Esophagus squamous epithelium (tissue), 5 donors: Measurements from ENCODE around the gene RARG. TPM values are rescaled to one million over a fixed set of nuclear protein-coding genes. Genes with fewer than 3 reads are reported as not detected.

Experiments
- DNase-seq: peaks from one replicate; lab custom pipeline; 2025; lab: John Stamatoyannopoulos, UW
- H3K27ac ChIP-seq, 4 donors: fragments of 200-600 bp; sonication (generic); one replicate each; pipeline ENCODE4 v1.5.1; 2016 to 2019; ENCODE audit warnings: mild to moderate bottlenecking in 1 of 4
- H3K27me3 ChIP-seq, 4 donors: fragments of 200-600 bp; sonication (generic); 1 replicate in 3 of 4; 2 replicates in 1 of 4; pipeline versions ENCODE4 v1.5.1 to v1.6.0; 2017 to 2021; ENCODE audit warnings: antibody characterized with exemption in 1 of 4
- H3K36me3 ChIP-seq, 3 donors: fragments of 200-600 bp; sonication (generic); one replicate each; pipeline ENCODE4 v1.5.1; 2016 to 2019
- H3K4me1 ChIP-seq, 3 donors: fragments of 200-600 bp; sonication (generic); one replicate each; pipeline ENCODE4 v1.5.1; 2017 to 2019
- H3K4me3 ChIP-seq, 4 donors: fragments of 200-600 bp; sonication (generic); 1 replicate in 3 of 4; 2 replicates in 1 of 4; pipeline ENCODE4 v1.5.1; 2016 to 2019; ENCODE audit warnings: mild to moderate bottlenecking in 2 of 4, moderate library complexity in 1 of 4
- H3K9me3 ChIP-seq, 3 donors: fragments of 200-600 bp; sonication (generic); one replicate each; pipeline ENCODE4 v1.5.1; 2016 to 2019
- POLR2A ChIP-seq, 4 donors: fragments of 450-650 bp; IDR thresholded peaks; one replicate each; pipeline ENCODE4 v1.6.1; 2017; ENCODE audit warnings: antibody characterized with exemption in 4 of 4, mild to moderate bottlenecking in 4 of 4, moderate library complexity in 3 of 4
- WGBS, 2 donors: methylation state at CpG; one replicate each; pipeline ENCODE4 v1.1.5; 2018; 5-methylcytosine and 5-hydroxymethylcytosine counted together
- intact Hi-C: fragments of 100-400 bp; cut with DNase I; formaldehyde crosslinking; loops from one replicate; pipeline ENCODE4 v1.15.0; 2022
- total RNA-seq, 4 donors: library from RNA; depleted of rRNA; stranded (reverse); fragments of >200 nt; gene quantifications; one replicate each; pipeline ENCODE4 v1.1.0, GENCODE V29; 2016
- TF ChIP-seq, protein P1 (sequence below), 6 experiments: fragments of 450-650 bp in 4 of 6; fragments of 200-600 bp in 2 of 6; sonication (generic) in 2 of 6; IDR thresholded peaks; one replicate each; pipeline ENCODE4 v1.5.1; 2016 to 2019; ENCODE audit warnings: antibody characterized with exemption in 6 of 6, mild to moderate bottlenecking in 4 of 6, moderate library complexity in 4 of 6
- donor health status: DM: yes; HTN: yes; CAD: no.

Gene RARG
- total RNA-seq, 4 donors from 2014 or later: 98.0 to 171 (median 125) TPM

DNA sequence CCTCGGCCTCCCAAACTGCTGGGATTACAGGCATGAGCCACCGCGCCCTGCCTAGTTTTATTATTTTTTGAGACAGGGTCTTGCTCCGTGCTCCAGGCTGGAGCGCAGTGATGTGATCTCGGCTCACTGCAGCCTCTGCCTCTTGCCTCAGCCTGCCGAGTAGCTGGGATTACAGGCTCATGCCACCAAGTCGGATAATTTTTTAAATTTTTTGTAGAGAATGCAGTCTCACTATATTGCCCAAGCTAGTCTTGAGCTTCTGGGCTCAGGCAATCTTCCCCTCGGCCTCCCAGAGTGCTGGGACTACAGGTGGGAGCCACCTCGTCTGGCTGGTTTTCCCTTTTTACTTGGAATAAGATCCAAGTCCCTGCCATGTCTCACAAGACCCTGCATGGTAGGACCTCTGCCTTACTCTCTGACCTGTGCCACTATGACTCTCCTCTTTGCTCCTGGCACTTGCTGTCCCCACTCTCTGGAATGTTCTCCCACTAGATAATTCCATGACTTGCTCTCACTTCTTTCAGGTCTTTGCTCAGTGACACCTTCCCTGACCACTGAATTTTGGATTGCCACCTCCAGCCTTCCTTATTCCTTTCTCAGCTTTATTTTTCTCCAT is 7.7 kb upstream of the RARG start:
- peaks cover 0 to 18% (median 0%) of the 10 kb centered on the region in 4 donors for H3K27me3 ChIP-seq
- peaks cover 10 to 23% (median 14%) of the 10 kb centered on the region in 3 donors for H3K4me1 ChIP-seq
- H3K27ac ChIP-seq: no peak overlapping the region
- H3K36me3 ChIP-seq: no peaks in the 10 kb centered on the region
- 92 to 94% methylated on average over 10 of the region's 10 CpGs for WGBS, 2 donors
- DNase-seq: no peak
- intact Hi-C loops: no loop called here
- TF ChIP-seq, protein P1, sequence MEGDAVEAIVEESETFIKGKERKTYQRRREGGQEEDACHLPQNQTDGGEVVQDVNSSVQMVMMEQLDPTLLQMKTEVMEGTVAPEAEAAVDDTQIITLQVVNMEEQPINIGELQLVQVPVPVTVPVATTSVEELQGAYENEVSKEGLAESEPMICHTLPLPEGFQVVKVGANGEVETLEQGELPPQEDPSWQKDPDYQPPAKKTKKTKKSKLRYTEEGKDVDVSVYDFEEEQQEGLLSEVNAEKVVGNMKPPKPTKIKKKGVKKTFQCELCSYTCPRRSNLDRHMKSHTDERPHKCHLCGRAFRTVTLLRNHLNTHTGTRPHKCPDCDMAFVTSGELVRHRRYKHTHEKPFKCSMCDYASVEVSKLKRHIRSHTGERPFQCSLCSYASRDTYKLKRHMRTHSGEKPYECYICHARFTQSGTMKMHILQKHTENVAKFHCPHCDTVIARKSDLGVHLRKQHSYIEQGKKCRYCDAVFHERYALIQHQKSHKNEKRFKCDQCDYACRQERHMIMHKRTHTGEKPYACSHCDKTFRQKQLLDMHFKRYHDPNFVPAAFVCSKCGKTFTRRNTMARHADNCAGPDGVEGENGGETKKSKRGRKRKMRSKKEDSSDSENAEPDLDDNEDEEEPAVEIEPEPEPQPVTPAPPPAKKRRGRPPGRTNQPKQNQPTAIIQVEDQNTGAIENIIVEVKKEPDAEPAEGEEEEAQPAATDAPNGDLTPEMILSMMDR (IDR thresholded peaks at IDR 0.05): no peak
- no peak for TF ChIP-seq POLR2A (IDR thresholded peaks at IDR 0.05)
- H3K4me3 ChIP-seq: no peak overlapping the region
- H3K9me3 ChIP-seq: no peaks in the 10 kb centered on the region

DNA sequence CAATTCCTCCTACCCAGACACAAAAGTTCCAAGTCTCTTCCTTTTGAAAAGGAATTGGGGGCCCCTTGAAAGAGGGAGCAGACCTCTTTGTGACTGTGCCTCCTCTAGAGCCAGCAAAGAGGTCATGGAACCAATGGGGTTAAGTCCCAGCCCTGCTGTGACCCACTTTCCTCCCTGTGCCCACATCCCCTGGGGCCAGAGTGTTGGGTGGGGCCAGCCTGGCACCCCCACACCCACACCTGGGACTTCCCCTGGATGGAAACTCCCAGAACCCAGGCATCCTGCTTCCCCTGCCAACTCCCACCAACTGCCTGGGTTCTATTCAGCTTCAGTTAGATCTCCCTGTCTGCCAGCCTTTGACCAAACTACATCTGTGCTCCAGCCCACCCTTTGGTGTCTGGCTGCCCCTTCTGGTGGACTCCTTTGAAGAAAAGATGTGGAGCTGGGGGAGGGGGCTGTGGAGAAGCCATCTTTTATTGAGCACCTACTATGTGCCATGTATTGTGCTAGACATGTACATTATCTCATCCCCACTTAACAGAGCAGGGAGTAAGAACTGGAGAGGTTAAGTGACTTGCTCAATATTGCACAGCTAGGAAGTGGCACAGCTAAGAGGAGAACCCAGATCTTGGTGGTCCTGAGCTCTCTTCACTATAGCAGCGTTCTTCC is 4.6 kb upstream of the RARG start:
- 73 to 80% methylated on average over 1 of the region's 1 CpG for WGBS, 2 donors
- H3K27ac ChIP-seq: peak overlapping the region in 3 of 4 donors; percentile 23 to 100 (median 98)
- intact Hi-C loops: no loop called here
- no peaks in the 10 kb centered on the region for H3K36me3 ChIP-seq
- TF ChIP-seq, protein P1 (IDR thresholded peaks at IDR 0.05): no peak
- no peak for TF ChIP-seq POLR2A (IDR thresholded peaks at IDR 0.05)
- peaks cover 34 to 54% (median 38%) of the 10 kb centered on the region in 3 donors for H3K4me1 ChIP-seq
- H3K4me3 ChIP-seq: no peak overlapping the region
- H3K9me3 ChIP-seq: no peaks in the 10 kb centered on the region
- H3K27me3 ChIP-seq: no peaks in the 10 kb centered on the region
- DNase-seq: no peak

DNA sequence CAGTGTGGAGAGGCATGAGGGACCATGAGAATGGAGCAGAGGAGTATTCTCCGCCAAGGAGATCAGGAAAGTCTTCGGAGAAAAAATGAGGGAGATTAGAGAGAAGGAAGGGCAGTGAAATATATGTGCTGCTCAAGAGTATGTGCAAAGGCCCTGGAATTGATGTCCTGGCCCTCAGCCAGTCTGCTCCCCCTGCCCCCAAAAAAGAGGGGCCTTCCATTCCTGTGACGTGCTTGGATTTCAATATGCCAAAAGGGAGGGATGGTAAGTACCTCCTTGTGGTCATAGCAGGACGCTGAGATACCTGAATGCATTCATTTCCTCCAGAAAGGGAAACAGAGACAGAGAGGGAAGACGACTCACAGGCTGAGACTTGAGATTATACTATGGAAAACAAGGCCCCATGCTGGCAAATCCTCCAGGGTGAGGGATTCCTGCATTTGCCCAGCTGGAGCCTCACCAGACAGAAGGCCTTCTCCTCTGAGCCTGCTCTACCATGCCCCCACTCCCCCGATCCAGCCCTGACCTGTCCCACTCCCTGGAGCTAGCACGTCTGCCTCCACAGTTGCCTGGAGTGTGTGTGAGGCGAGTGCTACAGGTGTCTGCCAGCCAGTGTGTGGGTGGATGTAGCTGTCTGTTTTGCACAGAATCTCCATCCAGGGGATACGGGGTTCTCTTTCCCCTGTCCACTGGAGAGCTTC is 3.9 kb upstream of the RARG start:
- H3K4me3 ChIP-seq: no peak overlapping the region
- no peak for DNase-seq
- peaks cover 34 to 60% (median 38%) of the 10 kb centered on the region in 3 donors for H3K4me1 ChIP-seq
- H3K27me3 ChIP-seq: no peaks in the 10 kb centered on the region
- H3K27ac ChIP-seq: peak overlapping the region; percentile 21 to 100 (median 60)
- TF ChIP-seq, protein P1 (IDR thresholded peaks at IDR 0.05): no peak
- no peak for TF ChIP-seq POLR2A (IDR thresholded peaks at IDR 0.05)
- 37 to 47% methylated on average over 9 of the region's 9 CpGs for WGBS, 2 donors
- no peaks in the 10 kb centered on the region for H3K36me3 ChIP-seq
- intact Hi-C loops: no loop called here
- no peaks in the 10 kb centered on the region for H3K9me3 ChIP-seq

DNA sequence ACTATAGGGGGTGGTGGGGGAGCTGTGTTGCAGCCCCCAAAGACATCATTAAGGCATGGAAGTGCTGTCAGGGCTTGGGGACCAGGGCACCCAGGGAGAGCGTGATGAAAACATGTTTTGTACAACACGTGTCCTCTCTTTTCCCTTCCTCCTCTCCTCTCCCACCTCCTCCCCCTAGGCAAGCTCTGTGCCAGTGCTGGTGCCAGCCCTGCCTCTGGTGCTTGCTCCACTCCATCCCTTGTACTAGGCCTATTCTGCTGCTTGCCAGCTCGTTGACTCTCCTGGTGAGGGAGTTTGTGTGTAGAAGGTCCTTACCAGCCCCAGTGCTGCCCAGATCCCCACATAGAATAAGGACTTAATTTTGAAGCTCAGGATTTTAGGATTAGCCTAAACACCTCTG is 3.2 kb upstream of the RARG start:
- peak overlapping the region in 3 of 4 donors; percentile 95 to 100 (median 98) for H3K27ac ChIP-seq
- WGBS, 2 donors: 33 to 39% methylated on average over 3 of the region's 3 CpGs

More for the DNA sequence above, 3.2 kb upstream of the RARG start:
- Histone ChIP-seq H3K36me3 (no peaks in the 10 kb centered on the region), H3K27me3 (no peaks in the 10 kb centered on the region), H3K4me1 (peaks cover 34 to 68% (median 41%) of the 10 kb centered on the region in 3 donors), H3K9me3 (no peaks in the 10 kb centered on the region), H3K4me3 (no peak overlapping the region)
- no peak for TF ChIP-seq POLR2A (IDR thresholded peaks at IDR 0.05)
- TF ChIP-seq, protein P1 (IDR thresholded peaks at IDR 0.05): no peak
- no peak for DNase-seq
- intact Hi-C loops: no loop called here
